Thyroid gland (tissue), 4 donors: ENCODE results near the gene OTOP3.

Experiments used
- POLR2A ChIP-seq, 2 donors: fragments of 450-650 bp; IDR thresholded peaks; one replicate each; pipeline ENCODE4 v1.6.1; 2017; ENCODE audit warnings: antibody characterized with exemption in 2 of 2, mild to moderate bottlenecking in 2 of 2, moderate library complexity in 1 of 2
- TF ChIP-seq, protein P1 (sequence below), 6 experiments: fragments of 200-600 bp in 3 of 6; fragments of 450-650 bp in 3 of 6; sonication (generic) in 3 of 6; IDR thresholded peaks; one replicate each; pipeline ENCODE4 v1.5.1; 2016 to 2019; ENCODE audit warnings: antibody characterized with exemption in 6 of 6, mild to moderate bottlenecking in 2 of 6, inconsistent platforms in 1 of 6, moderate library complexity in 1 of 6

DNA sequence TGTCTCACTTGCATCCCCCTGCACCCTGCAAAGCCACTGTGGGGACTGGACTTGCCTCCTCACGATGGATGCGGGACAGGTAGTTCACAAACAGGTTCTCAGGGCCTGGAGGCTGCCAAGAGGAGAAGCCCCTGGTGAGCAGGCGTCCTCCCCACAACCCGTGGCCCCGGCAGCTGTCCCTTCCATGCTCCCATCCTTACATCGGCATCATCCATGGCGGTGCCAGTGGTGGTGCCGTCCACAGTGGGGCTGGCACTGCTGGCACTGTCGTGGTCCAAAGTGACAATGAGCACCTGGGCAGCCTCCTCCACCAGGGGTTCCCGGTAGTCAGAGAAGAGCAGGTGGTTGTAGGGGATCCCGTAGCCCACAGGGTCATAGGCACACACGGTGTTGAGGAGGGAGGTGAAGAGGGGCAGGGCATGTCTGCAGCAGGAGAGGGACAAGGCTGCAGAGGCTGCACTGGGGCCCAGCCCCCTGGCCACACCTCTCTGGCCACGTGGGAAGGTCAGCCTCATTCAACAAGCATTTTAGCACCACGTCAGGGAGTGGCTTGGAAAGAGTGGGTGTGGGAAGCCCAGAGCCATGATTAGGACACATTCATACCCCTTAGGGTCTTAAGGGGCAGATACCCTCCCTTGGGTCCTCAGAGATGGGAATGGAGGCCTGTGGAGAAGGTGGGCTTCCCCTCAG is 24.3 kb downstream of the OTOP3 start:
- TF ChIP-seq, protein P1, sequence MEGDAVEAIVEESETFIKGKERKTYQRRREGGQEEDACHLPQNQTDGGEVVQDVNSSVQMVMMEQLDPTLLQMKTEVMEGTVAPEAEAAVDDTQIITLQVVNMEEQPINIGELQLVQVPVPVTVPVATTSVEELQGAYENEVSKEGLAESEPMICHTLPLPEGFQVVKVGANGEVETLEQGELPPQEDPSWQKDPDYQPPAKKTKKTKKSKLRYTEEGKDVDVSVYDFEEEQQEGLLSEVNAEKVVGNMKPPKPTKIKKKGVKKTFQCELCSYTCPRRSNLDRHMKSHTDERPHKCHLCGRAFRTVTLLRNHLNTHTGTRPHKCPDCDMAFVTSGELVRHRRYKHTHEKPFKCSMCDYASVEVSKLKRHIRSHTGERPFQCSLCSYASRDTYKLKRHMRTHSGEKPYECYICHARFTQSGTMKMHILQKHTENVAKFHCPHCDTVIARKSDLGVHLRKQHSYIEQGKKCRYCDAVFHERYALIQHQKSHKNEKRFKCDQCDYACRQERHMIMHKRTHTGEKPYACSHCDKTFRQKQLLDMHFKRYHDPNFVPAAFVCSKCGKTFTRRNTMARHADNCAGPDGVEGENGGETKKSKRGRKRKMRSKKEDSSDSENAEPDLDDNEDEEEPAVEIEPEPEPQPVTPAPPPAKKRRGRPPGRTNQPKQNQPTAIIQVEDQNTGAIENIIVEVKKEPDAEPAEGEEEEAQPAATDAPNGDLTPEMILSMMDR (IDR thresholded peaks at IDR 0.05), result no peak
- TF ChIP-seq POLR2A (IDR thresholded peaks at IDR 0.05), result no peak
